Bone marrow (tissue), 2 donors: Measurements from ENCODE around the gene CARMIL3.
A peak's percentile ranks its signal among the peaks of the same experiment; 100 is the strongest.

ENCODE experiments used
- DNase-seq, 2 donors: peaks; one replicate each; lab custom pipeline; 2025; lab: John Stamatoyannopoulos, UW

The CARMIL3 gene

DNA sequence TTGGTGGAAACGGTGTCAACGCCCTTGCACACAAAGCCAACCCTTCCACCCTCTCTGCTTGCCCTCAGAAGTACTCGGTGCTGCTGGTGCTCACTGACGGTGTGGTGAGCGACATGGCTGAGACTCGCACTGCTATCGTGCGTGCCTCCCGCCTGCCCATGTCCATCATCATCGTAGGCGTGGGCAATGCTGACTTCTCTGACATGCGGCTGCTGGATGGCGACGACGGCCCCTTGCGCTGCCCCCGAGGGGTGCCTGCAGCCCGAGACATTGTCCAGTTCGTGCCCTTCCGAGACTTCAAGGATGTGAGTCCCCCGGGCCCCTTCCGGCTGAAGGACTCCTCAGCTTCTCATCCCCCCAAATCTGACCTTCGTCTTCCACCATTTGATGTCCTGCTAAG lies 25.3 kb downstream of the CARMIL3 start:
- no peak for DNase-seq

DNA sequence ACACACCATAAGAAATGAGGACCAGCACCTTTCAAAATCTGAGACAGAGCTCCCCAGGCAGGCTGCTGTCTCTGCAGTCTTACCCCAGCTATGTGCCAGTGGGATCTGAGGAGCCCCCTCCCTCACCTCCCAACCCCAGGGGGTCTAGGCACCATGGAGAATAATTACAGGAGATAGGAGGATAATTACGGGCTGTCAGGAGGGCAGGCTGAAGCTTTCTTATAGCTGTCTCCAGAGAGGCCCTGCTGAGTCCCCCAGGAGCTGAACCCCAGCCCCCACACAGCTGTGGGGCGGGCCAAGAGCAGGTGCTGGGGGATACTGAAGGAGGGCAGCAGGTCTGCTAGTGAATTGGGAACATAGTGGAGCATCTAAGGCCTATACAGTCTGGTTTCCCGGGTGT lies 26.3 kb downstream of the CARMIL3 start:
- DNase-seq = no peak

DNA sequence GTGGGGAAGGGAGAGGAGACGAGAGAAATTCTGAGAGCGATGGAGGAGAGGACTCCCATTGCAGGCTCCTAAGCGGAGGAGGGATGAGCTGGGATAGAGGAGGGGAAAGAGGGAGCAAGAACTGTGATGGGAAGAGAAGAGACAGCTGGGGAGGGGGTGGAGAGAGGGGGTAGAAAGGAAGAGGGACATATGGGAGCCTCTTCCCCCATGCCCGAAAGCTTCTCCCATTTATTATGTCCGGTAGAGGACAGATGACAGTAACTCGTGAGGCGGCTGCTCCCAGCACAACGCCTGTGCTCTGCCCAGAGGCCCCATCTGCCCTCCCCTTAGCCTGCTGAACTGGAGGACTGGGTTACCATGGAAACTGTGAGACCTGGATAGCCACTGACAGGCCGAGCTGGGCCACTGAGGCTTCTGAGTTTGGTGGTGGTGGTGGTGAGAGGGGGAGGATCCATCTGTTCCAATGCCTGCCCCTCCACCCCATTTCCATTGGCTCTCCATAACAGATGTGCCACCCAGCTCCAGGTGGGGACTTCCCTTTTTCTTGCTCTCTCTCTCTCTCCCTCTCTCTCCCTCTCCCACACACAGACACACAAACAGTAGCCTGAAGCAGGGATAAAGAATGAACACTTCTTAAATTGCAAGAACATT lies 27.8 kb downstream of the CARMIL3 start:
- DNase-seq = peak in 1 of 2 donors; percentile 17

DNA sequence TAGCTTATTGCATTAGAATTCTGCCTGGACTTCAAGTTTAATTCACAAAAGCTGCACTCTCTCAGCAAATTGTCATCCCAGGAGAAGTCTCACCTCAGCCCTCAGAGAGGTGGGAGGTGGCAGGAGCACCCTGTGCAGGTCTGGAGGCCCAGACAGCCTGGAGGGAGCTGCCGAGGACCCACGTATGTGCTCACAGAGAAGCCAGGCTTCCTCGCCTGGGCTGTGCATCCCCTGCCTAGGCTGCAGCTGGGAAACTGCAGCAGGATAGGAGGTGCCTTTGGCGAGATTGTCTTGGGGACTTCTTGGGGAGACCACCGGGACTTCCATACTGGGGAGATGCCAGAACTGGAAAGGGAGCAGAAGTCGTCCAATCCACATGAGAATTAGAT lies 28.3 kb downstream of the CARMIL3 start:
- no peak for DNase-seq

DNA sequence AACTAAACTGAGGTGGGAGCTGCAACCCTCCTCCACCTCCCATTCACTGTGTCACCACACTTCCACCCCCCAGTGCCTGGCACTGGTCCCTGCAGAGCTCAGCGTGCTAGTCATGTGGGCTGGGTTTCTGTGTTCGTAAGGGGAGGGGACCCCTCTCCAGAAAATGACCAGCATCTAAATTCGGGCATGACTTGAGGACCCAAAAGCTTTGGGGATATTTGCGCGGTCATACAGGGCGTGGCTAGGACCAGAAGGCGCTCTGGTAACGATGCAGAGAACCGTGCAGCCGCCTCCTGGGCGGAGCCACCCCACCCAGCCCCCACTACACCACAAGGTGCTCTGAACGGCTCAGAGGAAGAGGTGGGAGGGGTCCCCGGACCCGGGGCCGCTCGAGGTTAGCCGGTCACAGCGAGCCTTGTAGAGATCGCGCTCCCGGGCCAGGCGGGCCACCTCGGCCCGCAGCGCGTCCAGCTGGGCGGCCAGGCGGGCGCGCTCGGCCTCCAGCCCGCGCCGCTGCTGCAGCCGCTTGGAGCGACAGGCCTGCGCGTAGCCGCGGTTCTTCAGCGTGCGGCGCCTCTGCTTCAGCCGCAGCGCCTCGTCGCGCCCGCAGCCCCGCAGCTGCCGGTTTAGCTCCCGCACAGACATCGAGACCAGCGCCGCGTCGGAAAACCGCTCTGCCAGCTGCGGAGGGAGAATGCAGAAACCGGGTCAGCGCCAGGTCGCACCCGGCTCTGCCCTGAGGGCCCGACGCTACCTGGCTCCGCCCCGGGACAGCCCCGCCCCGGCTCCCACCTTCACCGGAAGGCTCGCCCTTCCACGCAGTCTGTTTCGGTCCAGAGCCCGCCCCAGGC lies 29.3 kb downstream of the CARMIL3 start:
- no peak for DNase-seq

DNA sequence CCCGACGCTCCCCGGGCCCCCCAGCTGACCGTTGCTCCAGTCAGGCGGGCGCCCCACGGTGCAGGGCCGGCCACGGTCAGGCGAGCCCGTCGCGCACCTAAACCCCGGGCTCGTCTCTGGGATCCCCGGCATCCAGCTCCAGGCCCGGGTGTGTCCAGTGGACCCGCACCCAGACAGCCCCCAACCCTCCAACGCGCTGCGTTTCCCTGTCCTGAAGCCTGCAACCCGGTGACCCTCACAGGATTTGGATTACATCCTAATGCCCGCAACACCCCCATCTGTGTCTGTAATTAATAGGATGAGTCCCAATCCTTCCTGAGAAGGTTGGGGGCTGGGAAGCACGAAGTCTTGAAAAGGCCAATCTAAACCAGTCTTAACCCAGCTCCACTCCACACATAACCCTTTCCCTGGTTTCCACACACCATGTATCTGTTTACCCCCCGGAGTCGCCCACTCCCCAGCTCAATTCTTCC lies 30.0 kb downstream of the CARMIL3 start:
- DNase-seq = no peak

DNA sequence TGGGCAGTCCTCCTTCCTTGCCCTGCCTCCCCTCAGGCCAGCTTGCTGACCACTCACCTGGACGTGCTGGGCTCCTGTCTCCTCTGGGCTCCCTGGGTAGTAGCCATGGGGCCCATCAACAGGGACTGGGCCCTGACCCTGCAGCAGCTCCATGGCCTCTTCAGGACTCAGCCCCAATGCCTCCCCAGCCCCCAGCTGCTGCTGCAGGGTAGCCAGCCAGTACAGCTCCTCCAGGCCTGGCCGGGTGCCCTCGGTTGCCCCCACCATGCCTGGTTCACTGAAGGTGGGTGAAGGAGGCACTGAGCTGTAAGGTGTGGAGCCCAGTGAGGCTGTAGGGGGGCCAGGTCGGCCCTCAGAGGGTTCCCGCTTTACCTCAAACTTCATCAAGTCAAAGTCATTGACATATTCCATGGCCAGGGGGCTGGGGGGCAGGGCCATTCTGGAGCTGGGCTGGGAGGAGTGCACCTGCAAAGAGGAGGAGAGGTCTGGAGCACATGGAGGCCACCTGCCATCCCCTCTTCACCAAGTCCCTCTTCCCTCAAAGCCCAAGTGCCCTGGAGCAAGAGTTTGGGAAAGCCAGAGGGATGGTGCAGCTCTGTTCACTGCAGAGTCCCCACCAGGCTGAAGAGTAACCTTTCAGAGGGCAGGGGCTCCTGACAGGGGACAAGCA lies 30.7 kb downstream of the CARMIL3 start:
- DNase-seq = no peak

DNA sequence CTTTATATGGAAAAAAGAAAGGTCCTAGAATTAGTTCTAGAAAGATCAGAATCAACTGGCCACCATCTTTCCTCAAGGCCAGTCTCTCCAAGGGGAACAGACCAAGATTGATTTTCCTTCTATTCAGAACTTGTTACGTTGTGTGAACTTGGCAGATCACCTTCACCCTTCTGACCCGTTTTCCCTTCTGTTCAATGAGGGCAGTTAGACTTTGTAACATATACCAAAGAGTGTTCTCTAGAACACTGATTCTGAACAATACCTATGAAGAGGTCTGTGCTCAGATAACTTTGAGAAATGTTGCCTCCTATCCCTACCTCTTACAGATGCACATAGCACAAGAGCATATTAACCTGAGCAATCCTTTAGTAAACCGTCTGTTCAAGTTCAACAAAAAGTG lies 31.7 kb downstream of the CARMIL3 start:
- DNase-seq = no peak

DNA sequence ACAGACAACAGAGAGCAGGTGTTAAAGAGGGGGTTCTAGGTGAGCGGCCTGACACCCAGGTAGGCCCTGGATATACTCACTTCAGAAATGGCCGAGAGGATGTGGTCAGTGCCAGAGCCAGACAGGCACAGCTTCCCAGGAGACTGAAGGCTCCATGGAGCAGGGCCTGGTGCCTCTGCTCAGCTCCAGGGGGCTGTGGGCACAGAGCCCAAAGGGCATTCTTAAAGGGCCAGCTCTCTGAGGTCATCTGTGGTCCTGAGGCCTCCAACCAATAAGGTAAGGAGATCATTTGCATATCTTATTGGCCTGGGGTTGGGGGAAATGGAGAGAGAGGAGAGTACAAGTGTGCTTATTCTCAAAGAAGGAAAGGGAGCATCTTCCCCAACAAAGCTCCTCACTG lies 32.6 kb downstream of the CARMIL3 start:
- no peak for DNase-seq

DNA sequence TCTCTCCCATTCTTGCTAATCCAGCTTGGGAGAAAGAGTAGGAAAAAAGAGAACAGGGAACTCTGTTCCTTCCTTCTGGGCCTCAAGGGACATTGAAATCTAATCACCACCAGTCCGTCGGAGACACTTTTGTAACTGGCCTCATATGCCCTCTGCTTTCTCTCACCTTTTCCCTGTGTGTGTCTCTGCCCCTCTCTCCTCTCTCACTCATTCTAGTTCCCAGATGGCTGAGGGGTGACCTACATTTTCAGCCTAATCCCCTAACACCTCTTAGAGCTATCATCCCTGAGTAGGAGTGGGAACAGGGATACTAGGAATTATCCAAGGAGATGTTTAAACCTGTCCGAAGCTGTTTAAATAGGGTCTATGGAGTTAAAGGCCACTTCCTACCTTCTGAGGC lies 33.4 kb downstream of the CARMIL3 start:
- no peak for DNase-seq

DNA sequence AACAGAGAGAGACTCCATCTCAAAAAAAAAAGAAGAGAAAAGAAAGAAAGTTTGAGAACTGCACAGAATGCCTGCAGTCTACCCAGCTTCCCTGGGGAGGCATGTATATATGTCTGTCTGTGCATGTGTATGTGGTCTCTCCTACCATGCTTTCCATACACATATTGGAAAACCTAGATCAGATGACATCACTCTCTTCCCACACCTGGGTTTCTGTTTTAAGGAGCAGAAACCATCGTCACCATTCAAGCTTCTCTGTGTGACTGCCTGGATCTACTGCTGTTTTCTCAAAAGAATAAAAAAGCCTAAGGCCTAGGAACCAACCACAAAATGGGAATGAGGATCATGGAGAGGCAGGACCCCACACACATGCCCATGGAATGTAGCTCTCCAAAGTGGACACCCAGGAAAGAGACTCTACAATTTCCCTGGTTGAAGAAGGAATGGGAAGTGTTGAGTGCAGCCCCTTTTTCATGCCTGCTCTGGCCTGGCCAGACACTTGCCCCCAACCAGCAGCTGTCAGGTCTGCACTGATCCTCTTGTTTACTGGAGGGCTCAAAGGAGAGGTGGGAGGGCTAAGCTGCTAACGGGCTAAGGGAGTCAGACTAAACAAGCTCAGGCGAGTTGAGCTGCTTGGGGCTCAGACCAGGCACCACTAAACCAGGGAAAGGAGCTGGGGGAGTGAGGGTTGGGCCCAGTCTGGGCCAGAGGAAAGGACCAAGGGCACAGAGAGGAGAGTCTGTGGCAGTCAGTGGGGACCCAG lies 34.6 kb downstream of the CARMIL3 start:
- no peak for DNase-seq

DNA sequence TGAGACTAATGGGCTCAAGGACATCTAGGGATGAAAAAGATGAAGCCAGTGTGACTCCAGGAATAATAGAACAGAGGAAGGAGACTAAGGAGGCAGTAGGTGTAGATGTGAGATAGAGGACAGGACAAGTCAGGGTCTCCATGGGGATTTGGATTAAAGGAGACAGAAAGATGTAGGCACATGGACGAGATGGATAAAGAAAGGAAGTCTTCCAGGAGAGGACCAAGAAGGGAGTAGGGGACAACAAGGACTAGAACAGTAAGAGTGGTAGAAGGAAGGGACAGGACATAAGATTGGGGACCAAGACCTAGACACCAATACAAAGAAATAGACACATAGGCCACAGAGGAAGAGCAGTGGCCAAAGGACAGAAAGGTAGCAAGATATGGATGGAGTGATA lies 35.2 kb downstream of the CARMIL3 start:
- DNase-seq = no peak

DNA sequence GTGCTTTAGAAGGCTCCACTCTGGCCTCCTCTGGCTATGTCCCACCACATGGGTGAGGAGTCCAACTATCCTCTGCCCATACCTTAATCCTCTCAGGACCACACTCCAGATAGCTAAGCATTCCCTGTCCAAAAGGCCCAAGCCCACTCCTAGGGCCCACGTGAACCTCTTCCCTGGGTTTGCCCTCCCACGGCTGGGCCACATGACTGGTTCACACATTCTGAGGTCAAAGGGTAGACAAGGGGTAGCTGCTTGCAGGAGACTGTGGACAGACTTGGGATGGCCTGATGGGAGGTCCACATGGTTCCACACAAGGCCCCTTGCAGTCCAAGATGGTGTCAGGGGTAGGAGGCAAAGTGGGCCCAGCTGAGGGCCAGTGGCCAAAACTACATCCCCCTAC lies 36.3 kb downstream of the CARMIL3 start:
- no peak for DNase-seq

DNA sequence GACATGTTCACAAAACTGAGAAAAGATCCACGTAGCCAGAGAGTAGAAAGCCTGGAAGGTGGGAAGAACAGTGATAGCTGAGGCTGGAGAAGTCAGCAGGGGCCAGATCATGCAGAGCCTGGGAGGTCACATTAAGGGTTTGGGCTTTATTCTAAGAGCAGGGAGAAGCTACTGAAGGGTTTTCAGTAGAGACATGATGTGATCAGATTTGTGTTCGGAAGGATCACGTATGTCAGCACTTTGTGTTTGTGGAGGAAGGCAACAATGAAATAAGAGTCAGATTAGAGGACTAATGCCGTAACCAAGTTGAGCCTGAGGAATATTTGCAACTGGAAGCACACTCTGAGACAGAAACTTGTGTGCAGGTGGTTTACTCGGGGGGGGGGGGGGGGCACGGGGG lies 38.1 kb downstream of the CARMIL3 start:
- DNase-seq = no peak

DNA sequence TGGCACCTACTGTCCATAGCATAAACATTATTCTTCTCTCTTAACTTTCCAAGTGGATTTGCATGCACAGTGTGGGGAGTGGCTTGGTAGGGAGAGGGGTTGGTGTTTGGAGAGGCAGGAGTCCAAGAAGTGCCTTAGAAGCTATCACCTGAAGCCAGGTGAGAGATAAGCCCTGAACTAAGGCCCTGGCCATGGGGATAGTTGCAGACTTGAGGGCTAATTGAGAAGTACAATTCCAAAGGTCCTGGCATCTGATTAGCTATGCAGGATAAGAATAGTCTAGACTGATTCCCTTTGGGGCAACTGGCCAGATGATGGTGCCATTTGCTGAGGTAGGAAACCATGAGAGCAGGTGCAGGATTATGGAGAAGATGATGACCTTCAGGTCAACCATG lies 40.3 kb downstream of the CARMIL3 start:
- DNase-seq = no peak

DNA sequence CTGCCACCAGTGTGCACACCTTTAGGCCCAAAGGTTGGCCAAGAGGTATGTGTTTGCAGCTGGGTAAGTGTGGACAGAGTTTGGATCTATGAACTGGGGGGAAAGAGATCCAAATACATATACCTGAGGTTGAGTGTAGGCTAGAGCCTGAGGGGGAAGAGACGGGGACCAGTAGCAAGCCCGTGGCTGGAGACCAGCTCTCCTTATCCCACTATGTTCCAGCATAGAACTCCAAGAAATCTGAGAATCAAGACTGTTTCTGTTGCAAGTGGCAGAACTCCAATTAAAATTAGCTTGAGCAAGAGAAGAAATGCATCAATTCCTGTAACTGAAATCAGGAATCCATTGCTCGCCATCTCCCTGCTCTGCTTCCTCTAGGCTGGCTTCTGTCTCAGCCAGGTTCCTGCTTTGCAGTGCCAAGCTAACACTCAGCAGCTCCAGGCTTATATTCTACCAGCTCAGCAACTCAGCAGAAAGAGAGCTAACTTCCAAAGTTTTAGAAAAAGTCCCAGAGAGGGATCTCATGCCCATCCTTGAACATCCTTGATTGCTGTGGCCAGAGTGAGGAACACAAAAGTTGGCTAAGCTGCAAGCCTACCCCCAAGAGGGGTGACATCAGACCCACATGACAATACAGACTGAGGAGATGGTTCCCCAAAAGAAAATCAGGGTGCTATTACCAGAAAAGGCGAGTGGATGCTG lies 40.8 kb downstream of the CARMIL3 start:
- DNase-seq = no peak

DNA sequence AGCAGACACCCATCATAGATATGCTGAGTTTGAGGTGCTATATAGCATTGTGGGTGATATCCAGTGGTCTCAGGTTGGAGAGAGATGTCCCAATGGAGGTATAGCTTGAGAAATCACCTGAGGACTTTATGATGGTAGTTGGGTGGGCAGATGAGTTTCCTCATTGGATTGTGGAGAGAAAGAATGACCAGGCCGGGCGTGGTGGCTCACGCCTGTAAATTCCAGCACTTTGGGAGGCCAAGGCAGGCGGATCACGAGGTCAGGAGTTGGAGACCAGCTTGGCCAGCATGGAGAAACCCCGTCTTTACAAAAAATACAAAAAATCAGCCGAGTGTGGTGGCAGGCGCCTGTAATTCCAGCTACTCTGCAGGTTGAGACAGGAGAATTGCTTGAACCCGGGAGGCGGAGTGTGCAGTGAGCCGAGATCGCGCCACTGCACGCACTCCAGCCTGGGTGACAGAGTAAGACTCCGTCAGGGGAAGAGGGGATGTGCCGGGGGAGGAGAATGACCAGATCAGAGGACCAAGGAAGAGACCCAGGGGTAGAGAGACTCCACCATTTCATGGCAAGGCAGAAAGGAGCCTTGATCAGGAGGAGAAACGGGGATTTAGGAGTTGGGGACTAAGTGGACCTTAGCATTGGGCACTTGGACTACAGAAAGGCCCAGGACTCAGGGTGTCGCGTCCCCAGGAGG lies 41.5 kb downstream of the CARMIL3 start:
- no peak for DNase-seq

DNA sequence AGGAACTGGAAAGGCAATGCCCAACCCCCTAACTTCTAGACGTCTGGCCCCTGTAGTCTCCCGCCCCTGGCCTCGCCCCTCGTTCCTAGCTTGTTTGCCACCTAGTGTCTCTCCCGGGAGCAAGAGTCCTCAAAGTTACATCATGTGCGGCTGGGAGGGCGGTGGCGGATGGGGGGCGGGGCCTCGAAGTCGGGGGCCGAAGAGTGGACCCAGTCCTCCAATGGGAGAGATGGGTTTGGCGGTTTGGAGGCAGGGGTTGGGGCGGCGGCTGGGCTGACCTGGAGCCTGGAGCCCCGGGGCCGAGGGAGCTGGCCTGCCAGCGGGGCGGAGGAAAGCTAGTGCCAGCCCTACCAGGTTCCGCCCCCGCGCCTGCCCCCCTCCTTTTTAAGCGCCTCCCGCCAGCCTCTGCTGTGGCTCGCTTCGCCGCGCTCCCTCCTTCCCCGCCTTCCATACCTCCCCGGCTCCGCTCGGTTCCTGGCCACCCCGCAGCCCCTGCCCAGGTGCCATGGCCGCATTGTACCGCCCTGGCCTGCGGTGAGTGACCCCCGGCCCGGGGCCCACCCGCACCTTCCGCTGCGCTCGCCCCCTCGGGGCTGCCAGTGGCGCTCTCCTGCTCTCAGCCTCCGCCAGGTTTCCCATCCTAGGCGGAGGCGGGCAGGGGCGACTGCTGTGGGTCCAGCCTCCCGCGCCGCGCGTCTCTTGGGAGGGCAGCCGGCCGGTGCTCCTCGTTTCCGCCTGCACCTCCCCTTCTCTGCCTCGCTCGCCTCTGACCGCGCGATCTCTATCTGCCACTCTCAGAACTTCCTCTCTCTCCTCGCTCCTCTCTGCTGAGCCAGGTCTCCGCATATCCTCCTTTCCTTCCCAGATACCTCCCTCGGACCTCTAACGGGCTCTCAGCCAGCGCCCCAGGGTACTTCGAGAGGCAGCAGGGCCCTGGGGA lies 42.4 kb downstream of the CARMIL3 start, which contains the start of gene PCK2:
Gene PCK2 (plus strand): TSS at position 411 of the 940 bp plus-strand sequence. CDS start 95 bp downstream, at position 506.
- peak; percentile 72 to 92 for DNase-seq

DNA sequence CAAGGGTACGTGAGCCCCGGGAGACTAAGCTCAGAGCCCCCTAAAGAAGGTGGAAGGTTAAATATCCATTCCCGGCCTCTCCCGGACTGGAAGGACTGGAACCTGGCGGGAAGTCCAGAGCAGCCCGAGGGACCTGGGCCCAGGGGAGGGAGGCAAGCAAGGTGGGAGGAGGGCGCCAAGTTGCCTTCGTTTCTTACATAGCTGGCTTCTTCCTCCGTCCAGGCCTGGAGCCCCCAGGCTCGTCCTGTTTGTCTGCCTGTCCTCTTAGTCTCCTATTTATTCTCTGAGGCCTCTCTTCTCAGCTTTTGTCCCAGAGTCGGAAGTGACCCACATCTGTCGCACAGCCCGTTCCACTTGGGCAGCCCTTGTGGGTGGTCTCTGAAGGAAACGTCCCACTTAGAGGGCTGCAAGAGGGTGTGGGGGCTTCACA lies 43.0 kb downstream of the CARMIL3 start:
- DNase-seq = no peak
